Esophagus squamous epithelium (tissue), 5 donors: ENCODE data around the gene PRDM5. TPM values are rescaled to one million over a fixed set of nuclear protein-coding genes. Genes with fewer than 3 reads are reported as not detected.
A peak's percentile ranks its signal among the peaks of the same experiment; 100 is the strongest.

Experiments used
- DNase-seq: peaks from one replicate; lab custom pipeline; 2025; lab: John Stamatoyannopoulos, UW
- H3K27ac ChIP-seq, 4 donors: fragments of 200-600 bp; sonication (generic); one replicate each; pipeline ENCODE4 v1.5.1; 2016 to 2019; ENCODE audit warnings: mild to moderate bottlenecking in 1 of 4
- H3K27me3 ChIP-seq, 4 donors: fragments of 200-600 bp; sonication (generic); 1 replicate in 3 of 4; 2 replicates in 1 of 4; pipeline versions ENCODE4 v1.5.1 to v1.6.0; 2017 to 2021; ENCODE audit warnings: antibody characterized with exemption in 1 of 4
- H3K36me3 ChIP-seq, 3 donors: fragments of 200-600 bp; sonication (generic); one replicate each; pipeline ENCODE4 v1.5.1; 2016 to 2019
- H3K4me1 ChIP-seq, 3 donors: fragments of 200-600 bp; sonication (generic); one replicate each; pipeline ENCODE4 v1.5.1; 2017 to 2019
- H3K4me3 ChIP-seq, 4 donors: fragments of 200-600 bp; sonication (generic); 1 replicate in 3 of 4; 2 replicates in 1 of 4; pipeline ENCODE4 v1.5.1; 2016 to 2019; ENCODE audit warnings: mild to moderate bottlenecking in 2 of 4, moderate library complexity in 1 of 4
- H3K9me3 ChIP-seq, 3 donors: fragments of 200-600 bp; sonication (generic); one replicate each; pipeline ENCODE4 v1.5.1; 2016 to 2019
- CTCF ChIP-seq, 6 experiments: fragments of 450-650 bp in 4 of 6; fragments of 200-600 bp in 2 of 6; sonication (generic) in 2 of 6; IDR thresholded peaks; one replicate each; pipeline ENCODE4 v1.5.1; 2016 to 2019; ENCODE audit warnings: antibody characterized with exemption in 6 of 6, mild to moderate bottlenecking in 4 of 6, moderate library complexity in 4 of 6
- POLR2A ChIP-seq, 4 donors: fragments of 450-650 bp; IDR thresholded peaks; one replicate each; pipeline ENCODE4 v1.6.1; 2017; ENCODE audit warnings: antibody characterized with exemption in 4 of 4, mild to moderate bottlenecking in 4 of 4, moderate library complexity in 3 of 4
- WGBS, 2 donors: methylation state at CpG; one replicate each; pipeline ENCODE4 v1.1.5; 2018; 5-methylcytosine and 5-hydroxymethylcytosine counted together
- intact Hi-C: fragments of 100-400 bp; cut with DNase I; formaldehyde crosslinking; loops from one replicate; pipeline ENCODE4 v1.15.0; 2022
- total RNA-seq, 4 donors: library from RNA; depleted of rRNA; stranded (reverse); fragments of >200 nt; gene quantifications; one replicate each; pipeline ENCODE4 v1.1.0, GENCODE V29; 2016
- donor health status: DM: yes; HTN: yes; CAD: no.

Gene PRDM5
- total RNA-seq, 4 donors from 2014 or later: 3.3 to 16.8 (median 6.2) TPM

DNA sequence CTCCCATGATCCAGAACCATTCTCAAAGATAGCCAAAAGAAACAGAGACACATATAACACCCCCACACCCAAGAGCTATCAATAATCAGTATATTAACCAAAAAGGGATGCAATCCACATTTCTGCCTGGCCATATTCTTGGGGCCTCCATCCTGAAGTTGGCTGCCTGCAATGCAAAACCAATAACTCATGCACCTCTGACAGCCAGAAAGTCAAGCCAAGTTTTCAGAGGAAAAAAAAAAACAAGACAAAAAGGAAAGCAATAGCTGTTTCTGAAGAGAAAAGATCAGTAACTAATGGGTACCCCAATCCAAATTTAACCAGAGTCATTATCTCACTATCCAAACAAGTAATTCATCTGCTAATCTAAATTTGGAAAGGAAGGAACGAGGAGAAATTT is 7.3 kb upstream of the PRDM5 start:
- Histone ChIP-seq H3K9me3 (no peaks in the 10 kb centered on the region), H3K36me3 (no peaks in the 10 kb centered on the region), H3K27ac (no peak overlapping the region), H3K4me3 (no peak overlapping the region), H3K27me3 (peaks cover 0 to 3% (median 0%) of the 10 kb centered on the region in 4 donors), H3K4me1 (no peaks in the 10 kb centered on the region)
- DNase-seq: no peak
- TF ChIP-seq CTCF (IDR thresholded peaks at IDR 0.05): no peak
- TF ChIP-seq POLR2A (IDR thresholded peaks at IDR 0.05): no peak
- intact Hi-C loops: no loop called here
- 57 to 62% methylated on average over 1 of the region's 1 CpG for WGBS, 2 donors

DNA sequence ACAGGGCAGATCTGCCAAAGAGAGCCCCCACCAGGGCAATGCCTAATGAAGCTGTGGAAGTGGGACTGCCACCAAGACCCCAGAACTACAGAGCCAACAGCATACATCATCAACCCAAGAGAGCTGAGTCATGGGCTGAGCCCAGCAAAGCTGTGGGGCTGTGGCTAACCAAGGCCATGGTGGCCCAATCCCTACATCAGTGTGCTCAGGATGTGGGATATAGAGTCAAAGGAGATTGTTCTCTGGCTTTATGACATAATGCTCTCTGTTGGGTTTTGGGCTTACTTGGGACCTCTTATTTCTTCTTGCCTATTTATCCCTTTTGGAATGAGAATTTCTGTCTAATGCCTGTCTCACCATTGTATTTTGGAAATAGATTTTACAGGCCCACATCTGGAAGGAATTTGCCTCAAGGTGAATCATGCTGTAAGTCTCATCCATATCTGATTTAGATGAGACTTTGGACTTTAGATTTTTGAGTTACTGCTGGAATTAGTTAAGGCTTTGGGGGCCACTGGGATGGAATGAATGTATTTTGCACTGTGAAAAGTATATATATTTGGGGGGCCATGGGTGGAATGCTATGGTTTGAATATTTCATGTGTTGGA is 5.4 kb upstream of the PRDM5 start:
- Histone ChIP-seq H3K4me1 (peaks cover 0 to 7% (median 0%) of the 10 kb centered on the region in 3 donors), H3K9me3 (no peaks in the 10 kb centered on the region), H3K27ac (no peak overlapping the region), H3K4me3 (no peak overlapping the region), H3K27me3 (peaks cover 0 to under 1% (median 0%) of the 10 kb centered on the region in 4 donors), H3K36me3 (no peaks in the 10 kb centered on the region)
- no peak for DNase-seq
- TF ChIP-seq CTCF (IDR thresholded peaks at IDR 0.05) (no peak), POLR2A (IDR thresholded peaks at IDR 0.05) (no peak)
- intact Hi-C loops: no loop called here

DNA sequence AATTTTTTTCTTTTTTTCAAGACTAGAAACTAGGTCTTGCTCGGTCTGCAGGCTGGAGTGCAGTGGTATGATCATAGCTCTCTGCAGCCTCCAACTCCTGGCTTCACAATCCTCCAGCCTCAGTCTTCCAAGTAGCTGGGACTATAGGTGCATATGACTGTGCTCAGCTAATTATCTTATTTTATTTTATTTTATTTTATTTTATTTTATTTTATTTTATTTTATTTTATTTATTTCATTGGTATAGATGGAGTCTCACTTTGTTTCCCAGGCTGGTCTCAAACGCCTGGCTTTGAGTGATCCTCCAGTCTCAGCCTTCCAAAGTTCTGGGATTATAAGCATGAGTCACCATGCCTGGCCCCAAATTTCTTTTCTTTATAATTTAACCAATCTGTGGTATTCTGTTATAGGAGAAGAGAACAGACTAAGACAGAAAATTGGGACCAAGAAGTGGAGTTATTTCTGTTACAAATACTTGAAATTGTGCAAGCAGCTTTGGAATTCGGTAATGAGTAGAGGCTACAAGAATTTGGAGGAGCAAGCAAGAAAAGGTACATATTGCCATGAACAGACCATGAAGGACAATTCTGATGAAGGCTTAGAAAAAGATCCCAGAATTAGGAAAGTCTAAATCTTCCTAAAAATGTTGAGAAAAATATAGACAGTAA is 4.0 kb upstream of the PRDM5 start:
- H3K4me3 ChIP-seq: no peak overlapping the region
- intact Hi-C loops: no loop called here
- WGBS, 2 donors: 75 to 87% methylated on average over 3 of the region's 3 CpGs
- H3K27me3 ChIP-seq: peaks cover 0 to 12% (median 0%) of the 10 kb centered on the region in 4 donors
- no peaks in the 10 kb centered on the region for H3K9me3 ChIP-seq
- no peak for DNase-seq
- no peak for TF ChIP-seq POLR2A (IDR thresholded peaks at IDR 0.05)
- TF ChIP-seq CTCF (IDR thresholded peaks at IDR 0.05): no peak
- peaks cover 0 to 16% (median under 1%) of the 10 kb centered on the region in 3 donors for H3K4me1 ChIP-seq
- no peaks in the 10 kb centered on the region for H3K36me3 ChIP-seq
- no peak overlapping the region for H3K27ac ChIP-seq

DNA sequence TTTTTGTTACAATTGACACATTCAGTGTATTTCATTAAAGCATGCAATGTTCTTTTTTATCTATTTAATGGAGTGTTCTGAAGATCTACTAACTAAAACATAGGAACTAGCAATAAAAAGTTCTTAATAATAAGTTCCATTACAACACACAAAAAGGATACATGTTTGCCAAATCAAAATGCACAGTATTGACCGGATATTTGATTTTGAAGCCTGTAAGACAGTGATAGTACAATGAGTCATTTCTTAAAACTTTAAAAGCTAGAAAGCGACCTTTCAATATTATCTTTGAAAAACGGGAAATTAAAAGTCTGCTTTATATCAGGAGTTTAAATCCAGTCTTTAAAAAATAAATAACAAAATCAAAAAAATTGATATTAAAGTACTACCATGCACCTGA is 2.4 kb upstream of the PRDM5 start:
- intact Hi-C loops: no loop called here
- Histone ChIP-seq H3K4me1 (peaks cover 0 to 28% (median 3%) of the 10 kb centered on the region in 3 donors), H3K36me3 (no peaks in the 10 kb centered on the region), H3K9me3 (no peaks in the 10 kb centered on the region), H3K27me3 (peaks cover 0 to 12% (median 0%) of the 10 kb centered on the region in 4 donors), H3K27ac (no peak overlapping the region), H3K4me3 (no peak overlapping the region)
- 81 to 85% methylated on average over 3 of the region's 3 CpGs for WGBS, 2 donors
- DNase-seq: no peak
- TF ChIP-seq POLR2A (IDR thresholded peaks at IDR 0.05) (no peak), CTCF (IDR thresholded peaks at IDR 0.05) (no peak)

DNA sequence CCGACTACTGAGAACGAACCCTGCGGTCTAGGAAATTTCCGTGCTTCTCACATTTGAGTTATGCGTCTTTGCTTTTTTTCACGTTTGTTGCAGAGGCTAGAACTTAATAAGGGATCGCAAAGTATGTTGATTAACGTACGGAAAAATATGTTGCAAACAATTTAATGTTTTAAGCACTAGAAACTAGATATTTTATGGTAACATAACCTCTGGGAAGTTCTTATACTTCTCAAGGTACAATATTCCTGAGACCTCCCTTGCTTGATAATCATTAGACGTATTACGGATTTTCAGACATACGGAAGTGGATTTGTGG is 639 bp upstream of the PRDM5 start:
- no peak for DNase-seq
- Histone ChIP-seq H3K27ac (peak overlapping the region; percentile 86 to 98 (median 92)), H3K9me3 (no peaks in the 10 kb centered on the region), H3K27me3 (peaks cover 0 to 12% (median 0%) of the 10 kb centered on the region in 4 donors), H3K36me3 (no peaks in the 10 kb centered on the region), H3K4me3 (peak overlapping the region; percentile 67 to 87 (median 75)), H3K4me1 (peaks cover 3 to 40% (median 11%) of the 10 kb centered on the region in 3 donors)
- intact Hi-C loops: no loop called here
- 19 to 21% methylated on average over 12 of the region's 12 CpGs for WGBS, 2 donors
- no peak for TF ChIP-seq CTCF (IDR thresholded peaks at IDR 0.05)
- no peak for TF ChIP-seq POLR2A (IDR thresholded peaks at IDR 0.05)
